OCI-LY3 (cell line): Measurements from ENCODE around the gene CPNE4.

Experiments used
- CTCF ChIP-seq: fragments of 200-600, 300-600 bp; sonication (generic); IDR thresholded peaks from 2 replicates; pipeline ENCODE4 v1.5.1; 2014; ENCODE audit warnings: antibody characterized with exemption, low read length, low read depth
- EZH2phosphoT487 ChIP-seq: fragments of 200-600 bp; shearing (Covaris generic); IDR thresholded peaks from 2 replicates; pipeline ENCODE4 v1.6.1; 2018; ENCODE audit warnings: antibody characterized with exemption, mixed run types, low read depth

- TF ChIP-seq CTCF, result no peak
- TF ChIP-seq EZH2phosphoT487, result no peak
These were observed 412.1 kb downstream of the CPNE4 start for GRCh38 chr3:131622726-131623125.
